RPMI7951 (cell line): ENCODE data around the gene RNPEP. TPM values are rescaled to one million over a fixed set of nuclear protein-coding genes. Genes with fewer than 3 reads are reported as not detected.
"Not testable (repeated sequence)": the region's sequence is repeated elsewhere in the genome, so short reads cannot be mapped to it uniquely, and the experiment has no call there.

Experiments
- DNase-seq: peaks from one replicate; pipeline ENCODE4 v3.0.0-alpha.2; 2012; ENCODE audit warnings: low read depth
- total RNA-seq: library from RNA; depleted of rRNA; stranded (reverse); fragments of >200 nt; shearing (Covaris generic); gene quantifications from 2 replicates; pipeline ENCODE4 v1.2.3, GENCODE V29; 2014

The RNPEP gene
- total RNA-seq, 1 experiment from 2014 or later = 46.6 TPM

DNA sequence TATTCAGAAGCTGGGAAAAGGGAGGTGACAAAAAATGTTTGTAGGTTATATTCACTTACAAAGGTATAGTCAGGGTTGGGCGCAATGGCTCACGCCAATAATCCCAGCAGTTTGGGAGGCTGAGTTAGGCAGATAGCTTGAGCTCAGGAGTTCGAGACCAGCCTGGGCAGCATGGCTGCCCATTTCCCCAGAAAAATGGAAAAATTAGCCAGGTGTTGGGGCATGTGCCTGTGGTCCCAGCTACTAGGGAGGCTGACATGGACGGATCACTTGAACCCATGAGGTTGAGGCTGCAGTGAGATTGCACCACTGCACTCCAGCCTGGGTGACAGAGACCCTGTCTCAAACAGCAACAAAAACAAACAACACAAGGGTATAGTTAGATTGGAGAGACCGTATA is 24.1 kb upstream of the RNPEP start:
- no peak for DNase-seq

- DNase-seq = not testable (repeated sequence)
Observed at GRCh38 chr1:201962382-201962781, 20.1 kb upstream of the RNPEP start.

GRCh38 chr1:201964261-201964660 is 18.2 kb upstream of the RNPEP start:
- no peak for DNase-seq

- no peak for DNase-seq
Observed at GRCh38 chr1:201966171-201966570, 16.3 kb upstream of the RNPEP start.

DNA sequence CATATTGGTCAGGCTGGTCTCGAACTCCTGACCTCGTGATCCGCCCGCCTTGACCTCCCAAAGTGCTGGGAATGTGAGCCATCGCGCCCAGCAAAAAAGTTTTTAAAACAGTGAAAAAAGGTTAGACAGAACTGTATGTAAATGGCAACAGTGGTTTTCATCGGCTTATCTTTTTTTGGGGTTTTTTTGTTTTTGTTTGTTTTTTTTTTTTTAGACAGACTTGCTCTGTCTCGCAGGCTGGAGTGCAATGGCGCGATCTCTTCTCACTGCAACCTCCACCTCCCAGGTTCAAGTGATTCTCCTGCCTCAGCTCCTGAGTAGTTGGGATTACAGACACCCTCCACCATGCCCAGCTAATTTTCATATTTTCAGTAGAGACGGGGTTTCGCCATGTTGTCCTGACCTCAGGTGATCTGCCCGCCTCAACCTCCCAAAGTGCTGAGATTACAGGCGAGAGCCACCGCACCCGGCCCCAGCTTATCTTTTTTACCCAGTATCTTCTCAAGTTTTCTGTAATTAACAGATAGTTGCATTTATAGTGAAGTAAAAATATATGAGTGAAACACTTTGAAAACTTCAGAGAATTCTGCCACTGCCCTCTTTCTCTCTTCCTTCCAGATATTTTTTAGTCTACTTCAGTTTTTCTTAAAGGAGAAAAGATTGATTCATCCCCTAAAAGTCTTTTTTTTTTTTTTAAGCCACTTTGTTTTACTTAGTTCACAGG is 14.1 kb upstream of the RNPEP start:
- no peak for DNase-seq

DNA sequence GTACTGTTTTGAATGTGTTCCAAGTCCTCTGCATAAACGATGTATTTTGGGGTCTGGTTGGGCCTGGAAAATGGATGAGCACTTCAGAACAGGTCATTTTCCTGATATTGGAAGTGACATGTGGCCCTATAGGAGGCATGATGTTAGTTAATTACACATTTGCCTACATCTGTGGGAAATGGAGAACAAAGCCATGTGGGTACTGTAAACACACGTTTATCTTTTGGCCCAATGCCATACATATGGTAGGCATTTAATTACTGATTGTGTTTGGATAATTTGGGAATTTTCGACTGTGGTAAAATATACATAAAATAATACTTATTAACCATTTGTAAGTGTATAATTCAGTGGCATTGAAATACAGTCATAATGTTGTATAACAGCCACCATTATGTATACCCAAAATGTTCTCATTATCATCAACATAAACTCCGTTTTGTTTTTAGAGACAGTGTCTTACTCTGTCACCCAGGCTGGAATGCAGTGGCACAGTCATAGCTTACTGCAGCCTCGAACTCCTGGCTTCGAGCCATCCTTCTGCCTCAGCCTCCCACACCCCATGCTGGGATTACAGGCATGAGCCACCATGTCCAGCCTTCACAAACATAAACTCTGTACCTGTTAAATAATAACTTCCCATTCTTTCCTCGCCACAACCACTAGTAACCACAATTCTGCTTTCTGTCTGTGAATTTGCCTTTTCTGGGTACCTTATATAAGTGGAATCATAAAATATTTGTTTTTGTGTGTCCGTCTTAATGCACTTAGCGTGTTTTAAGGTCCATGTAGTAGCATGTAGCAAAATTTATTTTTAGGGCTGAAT is 11.9 kb upstream of the RNPEP start:
- DNase-seq = peak; percentile 13

DNA sequence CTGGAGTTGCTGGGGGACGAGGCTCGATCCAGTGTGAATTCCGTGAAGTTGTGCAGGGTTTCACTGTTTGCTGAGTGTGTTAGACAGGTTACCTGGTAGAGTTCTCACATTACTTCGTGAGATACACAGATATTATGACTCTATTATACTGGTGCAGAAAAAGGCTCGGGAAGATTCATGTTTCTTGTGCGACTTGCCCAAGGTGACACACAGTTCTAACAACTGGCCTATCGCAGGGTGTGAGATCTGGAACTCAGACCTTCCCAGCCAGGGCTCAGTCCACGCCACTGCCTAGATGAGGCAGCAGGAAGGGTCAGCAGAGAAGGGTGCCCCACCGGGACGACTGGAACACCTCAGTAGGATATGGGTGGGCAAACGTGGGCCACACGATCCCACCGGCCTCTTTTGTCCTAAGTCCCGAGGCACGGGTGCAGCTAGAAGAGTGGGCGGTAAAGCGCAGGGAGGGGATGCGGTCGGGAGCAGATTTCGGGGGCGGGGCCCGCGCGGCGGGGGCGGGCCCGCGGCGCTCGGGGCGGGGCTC is 296 bp upstream of the RNPEP start:
- DNase-seq = no peak

- no peak for DNase-seq
Observed at GRCh38 chr1:201983380-201983805, 945 bp downstream of the RNPEP start.

DNA sequence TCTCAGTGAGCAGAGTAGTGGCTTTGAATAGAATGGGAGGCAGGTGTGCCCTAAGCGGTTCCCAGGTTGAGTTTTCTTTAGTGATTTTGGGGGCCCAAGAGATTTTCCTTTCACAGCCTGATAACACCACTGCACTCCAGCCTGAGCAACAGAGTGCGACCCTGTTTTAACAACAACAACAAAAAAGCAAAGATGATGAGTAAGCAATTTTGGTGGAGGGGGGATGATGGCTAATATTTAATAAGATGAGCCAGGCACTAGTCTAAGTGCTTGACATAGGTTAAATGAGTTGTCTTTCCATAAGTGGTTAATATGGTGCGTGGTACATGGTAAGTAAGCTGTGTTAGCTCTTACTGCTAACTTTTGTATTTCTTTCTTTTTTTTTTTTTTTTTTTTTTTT is 2.0 kb downstream of the RNPEP start:
- no peak for DNase-seq

DNA sequence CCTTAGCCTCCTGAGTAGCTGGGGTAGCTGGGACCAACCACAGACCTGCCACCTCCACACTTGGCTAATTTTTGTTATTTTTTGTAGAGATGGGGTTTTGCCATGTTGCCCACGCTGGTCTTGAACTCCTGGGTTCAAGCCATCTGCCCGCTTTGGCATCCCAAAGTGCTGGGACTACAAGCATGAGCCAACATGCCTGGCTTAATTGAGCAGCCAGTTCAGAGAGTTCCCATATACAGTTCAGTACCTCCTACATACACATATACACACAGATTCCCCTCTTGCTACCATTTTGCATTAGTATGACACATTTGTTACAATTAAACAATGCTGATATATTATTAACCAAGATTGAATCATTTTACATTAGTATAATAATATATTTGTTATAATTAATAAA is 2.9 kb downstream of the RNPEP start:
- no peak for DNase-seq

GRCh38 chr1:201988601-201989000 is 6.2 kb downstream of the RNPEP start:
- DNase-seq = no peak

- DNase-seq = no peak
Observed at GRCh38 chr1:201989354-201990128, 7.1 kb downstream of the RNPEP start.

DNA sequence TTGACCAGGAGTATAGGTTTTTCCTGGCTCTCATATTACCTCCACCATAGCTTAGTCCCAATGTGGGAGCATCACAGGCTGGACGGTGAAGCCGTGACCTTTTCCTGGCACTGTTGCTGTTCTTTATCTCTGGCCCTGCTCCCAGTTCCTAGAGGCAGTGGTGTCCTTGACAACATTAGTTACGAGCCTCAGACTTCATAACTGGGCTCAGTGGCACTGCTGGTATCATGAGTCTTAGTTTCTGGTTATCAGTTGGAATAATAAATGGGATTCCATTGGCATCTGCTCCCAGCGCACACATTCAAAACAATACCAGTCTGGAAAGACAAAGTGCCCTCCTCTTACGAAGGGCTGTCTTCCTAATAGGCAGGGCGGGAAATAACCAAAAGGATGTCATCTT is 8.0 kb downstream of the RNPEP start:
- DNase-seq = no peak

GRCh38 chr1:201999625-202000238 is 17.3 kb downstream of the RNPEP start:
- DNase-seq = peak; percentile 39

DNA sequence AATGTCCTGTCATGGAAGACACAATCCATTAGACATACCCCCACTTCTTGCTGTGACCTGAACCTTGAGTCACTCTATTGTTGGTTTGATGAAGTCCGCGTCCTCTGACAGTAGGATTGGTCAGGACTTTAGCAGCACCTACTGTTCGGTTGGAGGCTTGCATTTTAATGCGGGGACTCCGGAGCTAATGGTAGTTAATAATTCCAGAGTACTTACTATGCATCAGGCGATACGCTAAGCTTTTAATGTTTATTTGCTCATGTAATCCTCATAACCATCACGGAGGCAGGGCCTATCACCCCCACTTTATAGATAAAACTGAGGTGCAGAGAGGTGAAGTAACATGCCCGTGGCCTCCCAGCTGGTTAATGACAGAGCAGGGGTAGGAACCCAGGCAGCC is 20.1 kb downstream of the RNPEP start:
- DNase-seq = no peak

DNA sequence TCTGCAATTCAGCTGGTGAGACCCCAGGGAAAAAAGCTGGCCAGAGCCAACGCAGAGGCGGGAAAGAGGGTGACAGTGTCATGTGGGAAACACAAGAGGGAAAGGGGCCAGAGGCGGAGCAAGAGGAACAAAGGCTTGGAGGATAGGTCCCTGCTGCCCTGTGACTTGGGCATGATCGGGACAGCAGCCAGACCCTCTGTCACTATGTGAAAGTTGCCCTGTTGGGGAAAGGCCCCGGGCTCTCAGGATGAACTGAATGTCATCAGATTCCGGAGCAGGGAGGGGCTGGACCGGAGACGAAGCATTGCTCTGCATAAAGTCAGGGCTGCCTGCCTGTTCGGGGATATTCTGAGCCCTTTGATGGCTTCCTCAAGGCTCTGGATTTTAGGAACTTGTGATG is 22.3 kb downstream of the RNPEP start:
- DNase-seq = no peak

GRCh38 chr1:202005958-202006357 is 23.5 kb downstream of the RNPEP start:
- DNase-seq = peak; percentile 11

DNA sequence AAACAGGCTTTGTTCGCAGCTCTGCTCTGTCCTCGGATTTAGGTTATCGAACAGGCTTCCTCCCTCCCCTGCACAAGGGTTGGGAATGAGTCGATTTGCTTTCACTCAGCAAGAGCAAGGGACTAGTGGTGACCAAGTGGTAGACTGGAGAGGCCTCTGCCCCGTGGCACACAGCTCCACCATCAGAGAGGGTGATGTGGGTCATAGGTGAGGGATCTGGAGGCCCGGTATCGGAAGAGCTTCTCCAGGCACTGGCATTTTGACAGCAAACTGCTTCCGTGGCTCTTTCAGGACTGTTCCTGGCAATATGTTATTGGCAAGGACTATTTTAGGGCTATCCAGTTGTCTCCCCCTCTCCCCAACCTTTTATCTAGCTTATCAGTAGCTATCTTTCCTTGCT is 24.9 kb downstream of the RNPEP start:
- DNase-seq = no peak

DNA sequence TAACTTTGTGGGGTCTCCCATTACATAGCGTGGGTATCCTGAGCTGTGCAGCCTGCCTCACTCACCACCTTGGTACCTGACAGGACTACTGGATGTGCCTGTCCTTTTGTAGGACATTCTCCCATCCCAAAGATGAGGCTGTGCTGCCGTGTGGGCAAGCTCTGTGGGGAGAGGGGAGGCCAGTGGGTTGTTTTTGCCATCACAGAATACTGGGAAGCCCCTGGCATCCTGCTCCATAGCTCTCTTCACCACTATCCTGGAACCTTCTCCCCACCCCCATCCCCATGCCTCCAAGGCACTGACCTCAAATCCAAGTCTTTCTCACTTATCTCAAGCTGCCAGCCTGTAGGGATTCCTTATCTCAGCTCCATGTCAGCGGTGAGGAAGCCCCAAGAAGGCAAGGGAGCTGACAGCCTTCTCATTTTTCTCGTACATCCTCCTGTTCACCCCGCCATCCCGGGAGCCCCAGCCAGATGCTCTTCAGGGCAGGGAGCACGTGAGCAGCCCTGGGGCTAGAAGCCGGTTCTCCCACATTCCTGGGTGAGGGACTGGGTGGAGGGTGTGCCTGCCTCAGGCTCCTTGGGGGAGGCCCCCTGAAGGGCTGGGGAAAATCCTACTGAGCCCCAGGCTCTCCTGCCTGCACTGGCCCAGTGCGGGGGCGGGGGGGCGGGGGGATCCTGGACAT is 25.5 kb downstream of the RNPEP start:
- DNase-seq = peak; percentile 38

GRCh38 chr1:202009326-202010179 is 27.1 kb downstream of the RNPEP start:
- DNase-seq = peak; percentile 61
